Muscle of leg (tissue), 11 donors: Measurements from ENCODE around the gene FUT7. TPM values are rescaled to one million over a fixed set of nuclear protein-coding genes. Genes with fewer than 3 reads are reported as not detected.

Source experiments
- DNase-seq: peaks from one replicate; pipeline ENCODE4 v3.0.0; 2013
- H3K27ac ChIP-seq: one replicate; pipeline ENCODE4 v1.5.1; 2013; ENCODE audit warnings: mild to moderate bottlenecking, low read length, control low read depth
- H3K27me3 ChIP-seq: one replicate; pipeline ENCODE4 v1.6.1; 2013; ENCODE audit warnings: low read length; ENCODE audit not compliant: control insufficient read depth, insufficient read depth
- H3K36me3 ChIP-seq: one replicate; pipeline ENCODE4 v1.6.1; 2013; ENCODE audit warnings: low read length; ENCODE audit not compliant: control insufficient read depth, insufficient read depth
- H3K4me1 ChIP-seq: one replicate; pipeline ENCODE4 v1.6.1; 2013; ENCODE audit warnings: low read length; ENCODE audit not compliant: control insufficient read depth, insufficient read depth
- H3K4me3 ChIP-seq: one replicate; pipeline ENCODE4 v1.5.1; 2013; ENCODE audit warnings: low read length, control low read depth
- H3K9me3 ChIP-seq: replicated peaks from 2 replicates; pipeline ENCODE4 v1.6.1; 2013; ENCODE audit warnings: low read depth, low read length; ENCODE audit not compliant: control insufficient read depth
- WGBS: methylation state at CpG from one replicate; pipeline ENCODE4 v1.1.5; 2013; ENCODE audit warnings: missing lambda C conversion rate; ENCODE audit not compliant: insufficient coverage; 5-methylcytosine and 5-hydroxymethylcytosine counted together
- polyA plus RNA-seq, 8 donors: library from polyadenylated mRNA; unstranded; fragments of 120-200 nt; gene quantifications; one replicate each; pipeline versions ENCODE4 v1.2.1 to v1.2.3, GENCODE V29; 2013; ENCODE audit warnings: inconsistent platforms in 1 of 8, low replicate concordance in 1 of 8; ENCODE audit not compliant: insufficient read length in 8 of 8, insufficient read depth in 1 of 8
- total RNA-seq: library from RNA; stranded (reverse); fragments of 120-200 nt; gene quantifications from one replicate; pipeline ENCODE4 v1.2.4, GENCODE V29; 2013

The FUT7 gene
- total and polyA plus RNA-seq, 9 donors = 0.05 to 0.16 (median 0.10) TPM; not detected in 5

DNA sequence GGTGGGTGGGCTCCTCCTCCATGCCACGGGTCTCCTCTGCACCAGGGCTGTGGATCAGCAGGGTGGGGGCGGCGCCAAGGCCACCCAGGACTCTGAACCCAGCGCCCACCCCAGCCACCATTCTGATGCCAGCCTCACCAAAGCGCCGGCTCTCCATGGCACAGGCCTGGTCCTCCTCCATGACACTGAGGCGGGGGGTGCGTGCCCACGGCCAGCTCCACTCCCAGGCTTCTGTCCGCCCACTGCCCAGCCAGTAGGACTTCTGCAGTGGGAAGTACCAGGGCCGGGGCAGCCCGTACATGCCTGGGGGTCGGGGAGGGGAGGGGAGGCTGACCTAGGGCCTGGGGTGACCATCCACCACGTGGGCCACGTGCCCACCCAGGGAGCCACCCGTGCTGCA lies 15.5 kb downstream of the FUT7 start:
- Histone ChIP-seq H3K27me3 (no peaks in the 10 kb centered on the region), H3K9me3 (no peaks in the 10 kb centered on the region), H3K4me3 (no peak overlapping the region), H3K36me3 (peaks cover 43% of the 10 kb centered on the region), H3K27ac (no peak overlapping the region), H3K4me1 (no peaks in the 10 kb centered on the region)
- 93% methylated on average over 11 of the region's 16 CpGs for WGBS
- no peak for DNase-seq

DNA sequence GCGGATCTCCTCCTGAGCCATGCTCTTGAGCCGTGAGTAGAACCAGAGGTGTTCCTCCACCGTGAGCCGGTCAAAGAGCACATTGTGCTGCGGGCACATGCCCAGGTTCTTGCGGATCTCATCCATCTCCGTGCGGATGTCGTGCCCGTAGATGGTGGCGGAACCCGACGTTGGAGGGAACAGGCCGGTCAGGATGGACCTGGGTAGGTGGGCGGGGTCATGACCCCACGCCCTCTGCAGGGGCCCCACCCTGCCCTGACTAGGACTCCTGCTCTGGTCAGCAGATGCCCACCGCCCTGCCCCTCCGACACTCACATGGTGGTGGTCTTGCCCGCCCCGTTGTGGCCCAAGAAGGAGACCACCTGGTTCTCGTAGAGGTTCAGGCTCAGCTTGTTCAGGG lies 15.9 kb downstream of the FUT7 start:
- no peaks in the 10 kb centered on the region for H3K9me3 ChIP-seq
- no peaks in the 10 kb centered on the region for H3K4me1 ChIP-seq
- DNase-seq = no peak
- H3K4me3 ChIP-seq = no peak overlapping the region
- peaks cover 47% of the 10 kb centered on the region for H3K36me3 ChIP-seq
- no peak overlapping the region for H3K27ac ChIP-seq
- 95% methylated on average over 20 of the region's 21 CpGs for WGBS
- H3K27me3 ChIP-seq = no peaks in the 10 kb centered on the region

DNA sequence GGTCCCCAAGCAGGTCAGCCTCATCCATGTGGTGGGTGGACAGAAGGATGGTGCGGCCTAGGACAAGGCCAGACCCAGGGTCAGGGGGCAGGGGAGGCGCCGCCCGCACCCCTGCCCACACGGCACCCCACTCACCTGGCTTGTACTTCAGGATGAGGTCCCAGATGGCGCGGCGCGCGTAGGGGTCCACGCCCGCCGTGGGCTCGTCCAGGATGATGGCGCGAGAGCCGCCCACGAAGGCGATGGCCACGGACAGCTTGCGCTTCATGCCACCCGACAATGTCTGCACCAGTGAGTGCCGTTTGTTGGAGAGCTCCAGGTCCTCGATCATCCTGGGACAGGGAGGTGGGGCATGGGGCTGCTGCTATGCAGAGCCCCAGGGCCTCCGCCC lies 16.4 kb downstream of the FUT7 start:
- Histone ChIP-seq H3K9me3 (no peaks in the 10 kb centered on the region), H3K27me3 (no peaks in the 10 kb centered on the region), H3K4me1 (no peaks in the 10 kb centered on the region), H3K36me3 (peaks cover 49% of the 10 kb centered on the region), H3K4me3 (no peak overlapping the region), H3K27ac (no peak overlapping the region)
- no peak for DNase-seq
- WGBS = 98% methylated on average over 22 of the region's 25 CpGs

DNA sequence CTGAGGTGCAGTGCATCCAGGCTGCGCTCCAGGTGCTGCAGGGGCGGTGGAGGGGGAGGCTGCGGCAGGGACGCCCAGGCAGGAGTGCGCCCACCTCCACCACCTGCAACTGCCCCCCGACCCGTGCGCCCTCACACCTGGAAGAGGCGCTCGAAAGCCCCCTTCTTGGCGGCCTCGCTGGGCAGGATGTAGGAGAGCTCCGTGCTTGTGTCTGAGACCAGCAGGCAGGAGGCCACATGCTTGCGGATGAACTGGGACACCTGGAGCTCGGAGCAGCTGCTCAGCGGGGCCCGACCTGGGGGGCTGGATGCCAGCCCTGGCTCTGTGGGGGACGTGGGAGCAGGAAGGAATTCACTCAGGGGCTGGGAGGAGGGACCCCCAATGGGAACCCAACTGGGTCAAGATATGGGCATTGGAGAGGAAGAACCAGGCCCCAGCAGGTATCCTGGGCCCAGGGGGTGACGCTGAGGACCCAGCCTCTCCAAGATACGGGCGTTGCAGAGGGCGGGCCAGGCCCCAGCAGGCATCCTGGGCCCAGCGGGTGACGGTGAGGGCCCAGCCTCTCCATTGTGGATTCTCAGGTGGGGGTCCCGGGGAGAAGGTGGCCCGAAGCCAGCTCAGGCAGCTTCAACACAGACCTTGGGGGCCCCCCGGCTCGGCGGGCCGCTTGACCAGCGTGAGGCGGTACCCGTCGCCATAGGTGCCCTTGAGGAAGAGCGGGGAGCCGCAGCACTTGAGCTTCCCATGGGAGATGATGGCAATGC lies 16.9 kb downstream of the FUT7 start:
- Histone ChIP-seq H3K36me3 (peaks cover 46% of the 10 kb centered on the region), H3K4me3 (no peak overlapping the region), H3K4me1 (no peaks in the 10 kb centered on the region), H3K9me3 (no peaks in the 10 kb centered on the region), H3K27me3 (no peaks in the 10 kb centered on the region), H3K27ac (no peak overlapping the region)
- no peak for DNase-seq
- 88% methylated on average over 31 of the region's 36 CpGs for WGBS

DNA sequence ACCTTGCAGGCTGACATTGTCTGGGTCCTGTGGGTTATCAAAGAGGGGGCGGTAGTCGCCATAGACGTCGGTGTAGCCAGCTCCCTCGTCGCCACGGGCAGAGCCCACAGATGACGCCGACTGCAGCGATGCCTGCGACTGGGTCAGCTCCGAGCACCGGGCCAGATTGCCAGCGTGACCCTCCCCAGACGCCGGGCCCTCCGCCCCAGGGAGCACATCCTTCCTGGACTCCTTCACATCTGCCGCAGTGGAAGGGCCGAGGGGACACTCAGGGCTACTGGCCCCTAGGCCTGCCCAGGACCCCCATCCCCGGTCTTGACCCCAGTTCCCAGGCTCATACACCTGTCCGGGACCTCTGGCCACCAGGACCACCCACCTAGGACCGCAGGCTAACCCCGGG lies 17.7 kb downstream of the FUT7 start:
- no peak for DNase-seq
- WGBS = 86% methylated on average over 20 of the region's 23 CpGs
- H3K27ac ChIP-seq = no peak overlapping the region
- H3K27me3 ChIP-seq = no peaks in the 10 kb centered on the region
- no peaks in the 10 kb centered on the region for H3K9me3 ChIP-seq
- no peaks in the 10 kb centered on the region for H3K4me1 ChIP-seq
- peaks cover 50% of the 10 kb centered on the region for H3K36me3 ChIP-seq
- no peak overlapping the region for H3K4me3 ChIP-seq

DNA sequence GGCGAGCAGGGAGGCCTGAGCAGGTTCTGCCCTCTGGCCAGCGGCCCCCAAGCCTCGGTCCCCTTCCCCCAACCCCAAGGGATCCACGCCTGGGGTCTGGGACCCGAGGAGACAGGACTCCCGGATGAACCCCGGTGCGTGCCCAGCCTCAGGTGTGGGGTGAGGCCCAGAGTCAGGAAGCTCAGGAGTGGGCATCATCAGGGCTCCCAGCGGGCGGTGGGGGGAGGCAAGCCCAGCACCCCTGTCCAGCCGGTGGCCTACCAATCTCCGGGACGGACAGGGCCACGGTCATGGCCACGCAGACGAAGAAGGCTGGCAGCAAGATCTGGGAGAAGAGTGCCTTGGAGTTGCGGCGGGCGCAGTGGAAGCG lies 18.3 kb downstream of the FUT7 start:
- Histone ChIP-seq H3K27ac (no peak overlapping the region), H3K9me3 (no peaks in the 10 kb centered on the region), H3K36me3 (peaks cover 50% of the 10 kb centered on the region), H3K4me3 (no peak overlapping the region), H3K27me3 (no peaks in the 10 kb centered on the region), H3K4me1 (no peaks in the 10 kb centered on the region)
- WGBS = 95% methylated on average over 15 of the region's 20 CpGs
- DNase-seq = no peak

DNA sequence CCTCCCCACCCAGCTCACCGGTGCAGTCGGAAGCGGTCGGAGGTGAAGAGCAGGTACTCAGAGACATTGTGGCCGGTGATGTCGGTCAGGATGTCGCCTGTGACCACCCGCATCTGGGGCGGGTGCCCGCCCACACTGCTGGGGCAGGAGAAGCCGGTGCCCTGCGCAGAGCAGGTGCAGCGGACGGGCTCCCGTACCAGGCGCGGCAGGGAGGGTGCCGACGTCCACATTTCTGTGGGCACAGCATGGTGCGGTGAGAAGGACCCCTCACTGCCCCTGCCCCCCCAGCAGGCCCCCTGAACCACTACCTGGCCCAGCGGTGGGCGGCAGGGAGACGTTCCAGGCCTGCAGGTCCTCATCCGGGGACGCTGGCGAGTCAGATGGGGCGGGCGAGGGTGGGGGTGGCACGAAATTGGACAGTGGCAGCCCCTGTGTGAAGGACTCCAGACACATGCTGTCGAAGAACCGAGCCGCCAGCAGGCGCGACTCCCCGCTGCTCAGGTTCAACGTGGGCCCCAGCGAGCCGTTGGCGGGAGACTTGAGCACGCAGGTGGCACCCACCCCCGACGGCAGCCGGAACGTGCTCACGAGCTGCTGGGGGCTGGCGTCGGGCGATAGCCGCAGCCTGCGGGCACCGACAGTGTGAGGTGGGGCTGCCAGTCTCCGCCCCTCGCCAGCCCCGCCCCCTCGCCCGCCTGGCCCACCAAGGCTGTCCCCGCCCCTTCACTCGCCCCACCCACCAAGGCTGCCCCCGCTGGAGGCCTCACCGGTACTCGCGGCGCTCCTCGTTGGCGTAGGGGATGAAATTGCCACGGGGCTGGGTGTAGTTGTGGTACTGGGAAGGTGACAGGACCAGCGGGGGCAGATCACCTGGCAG lies 19.0 kb downstream of the FUT7 start:
- Histone ChIP-seq H3K4me1 (peaks cover 5% of the 10 kb centered on the region), H3K36me3 (peaks cover 50% of the 10 kb centered on the region), H3K27ac (no peak overlapping the region), H3K27me3 (no peaks in the 10 kb centered on the region), H3K4me3 (no peak overlapping the region), H3K9me3 (no peaks in the 10 kb centered on the region)
- DNase-seq = no peak
- WGBS = 81% methylated on average over 52 of the region's 67 CpGs

DNA sequence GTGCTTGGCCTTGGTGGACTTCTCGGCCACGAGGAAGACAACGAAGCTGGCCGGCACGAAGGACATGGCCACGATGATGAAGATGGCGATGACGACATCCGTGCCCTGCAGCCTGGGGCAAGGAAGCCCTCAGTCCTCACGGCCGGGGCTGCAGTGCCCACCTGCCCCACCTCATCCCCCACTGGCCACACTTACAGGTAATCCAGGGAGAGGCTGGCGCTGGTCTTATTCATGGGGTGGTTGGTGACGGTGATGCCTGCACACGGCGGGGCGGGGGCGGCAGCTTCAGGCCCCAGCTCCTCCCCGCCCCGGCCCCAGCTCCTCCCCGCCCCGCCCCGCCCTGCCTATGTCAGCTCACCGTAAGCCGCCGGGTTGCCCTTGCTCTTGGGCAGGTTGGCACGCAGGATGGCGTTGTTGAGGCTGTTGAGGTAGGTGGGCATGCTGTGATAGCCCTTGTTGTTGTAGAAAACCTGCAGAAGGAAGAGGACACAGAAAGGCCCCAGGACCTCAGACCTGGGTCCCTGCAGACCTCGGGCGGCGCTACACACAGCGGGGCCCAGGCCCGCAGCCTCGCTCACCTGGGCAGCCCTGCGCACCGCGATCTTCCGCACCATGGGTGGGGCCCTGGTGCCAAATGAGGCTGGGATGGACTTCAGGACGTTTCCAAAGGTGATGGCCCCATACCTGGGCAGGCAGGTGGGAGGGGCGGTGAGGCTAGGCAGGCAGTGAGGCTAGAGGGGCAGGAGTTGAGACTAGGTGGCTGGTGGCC lies 19.8 kb downstream of the FUT7 start:
- WGBS = 90% methylated on average over 29 of the region's 39 CpGs
- H3K27ac ChIP-seq = no peak overlapping the region

DNA sequence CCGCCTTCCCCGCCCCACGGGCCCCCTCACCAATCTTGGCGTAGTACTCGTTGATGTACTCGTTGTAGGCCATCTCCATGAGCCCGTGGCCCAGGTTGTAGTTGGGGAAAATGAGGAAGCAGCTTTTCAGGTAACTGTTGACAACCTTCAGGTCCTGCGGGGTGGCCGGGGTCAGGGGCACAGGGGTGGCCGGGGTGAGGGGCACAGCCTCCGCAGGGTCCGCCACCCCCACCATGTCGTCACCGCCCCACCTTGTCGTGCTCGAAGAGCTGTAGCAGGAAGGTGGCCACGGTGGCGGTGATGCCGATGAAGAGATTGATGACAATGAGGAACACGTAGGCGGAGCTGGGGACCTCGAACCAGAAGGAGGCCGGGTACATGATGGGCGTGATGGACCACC lies 20.7 kb downstream of the FUT7 start:
- H3K27ac ChIP-seq = no peak overlapping the region
- 93% methylated on average over 24 of the region's 24 CpGs for WGBS
- H3K27me3 ChIP-seq = no peaks in the 10 kb centered on the region
- no peaks in the 10 kb centered on the region for H3K9me3 ChIP-seq
- DNase-seq = no peak
- H3K4me3 ChIP-seq = no peak overlapping the region
- peaks cover 21% of the 10 kb centered on the region for H3K4me1 ChIP-seq
- peaks cover 36% of the 10 kb centered on the region for H3K36me3 ChIP-seq

More for the DNA sequence above, 19.8 kb downstream of the FUT7 start:
- no peaks in the 10 kb centered on the region for H3K27me3 ChIP-seq
- H3K4me3 ChIP-seq = no peak overlapping the region
- H3K4me1 ChIP-seq = peaks cover 13% of the 10 kb centered on the region
- peaks cover 45% of the 10 kb centered on the region for H3K36me3 ChIP-seq
- no peaks in the 10 kb centered on the region for H3K9me3 ChIP-seq
- no peak for DNase-seq
